HepG2 (cell line): ENCODE results near the gene SSU72. TPM values are rescaled to one million over a fixed set of nuclear protein-coding genes. Genes with fewer than 3 reads are reported as not detected.

Experiments
- ATAC-seq: fragments of 200-7000 bp; cut with Tn5 transposase; 3 replicates; pipeline ENCODE4 v1.9.1; 2020; ENCODE audit warnings: mild to moderate bottlenecking, moderate library complexity
- BruUV-seq: library from RNA; stranded (reverse); fragments of 400-500 nt; replicated peaks from 2 replicates; lab custom pipeline; 2021; lab: Mats Ljungman, UMichigan
- CTCF ChIA-PET: fragments of 300-600 bp; formaldehyde crosslinking; extraction: SDS; loops from one replicate; lab custom pipeline; 2021; ENCODE audit warnings: low total read pairs, inconsistent platforms, low intra/inter-chr PET ratio; lab: Yijun Ruan, JAX
- POLR2A ChIA-PET: fragments of 350-600 bp; sonication (Branson Sonifier 250); formaldehyde crosslinking; loops from one replicate; lab custom pipeline; 2020; ENCODE audit warnings: antibody characterized with exemption, inconsistent platforms; lab: Yijun Ruan, JAX
- DNase-seq: peaks from one replicate; pipeline ENCODE4 v3.0.0-alpha.2; 2015; ENCODE audit warnings: low spot score
- FAIRE-seq: peaks from 3 replicates; lab custom pipeline; 2011; peaks lifted over from hg19 to GRCh38; lab: Jason Lieb, UNC
- H2AFZ ChIP-seq: one replicate; pipeline ENCODE4 v1.6.1; 2011; ENCODE audit warnings: low read length, inconsistent platforms
- H3K27ac ChIP-seq: fragments of 300-600 bp; 3 replicates; pipeline ENCODE4 v1.8.0; 2011; ENCODE audit warnings: mixed run types, mild to moderate bottlenecking, mixed read lengths, low read length, inconsistent platforms; ENCODE audit not compliant: insufficient read depth; ENCODE audit errors: extremely low read length
- H3K27me3 ChIP-seq, 2 experiments: fragments of 200-600 bp in 1 of 2; 2 replicates in 1 of 2; 3 replicates in 1 of 2; pipeline versions ENCODE4 v1.6.0 to v1.8.0; 2011; ENCODE audit warnings: low read length in 2 of 2, mild to moderate bottlenecking in 2 of 2, moderate library complexity in 2 of 2, inconsistent platforms in 1 of 2; ENCODE audit not compliant: insufficient read depth in 2 of 2, control insufficient read depth in 1 of 2
- H3K36me3 ChIP-seq, 2 experiments: fragments of 200-600 bp in 1 of 2; replicated peaks in 1 of 2; 2 replicates in 1 of 2; 3 replicates in 1 of 2; pipeline versions ENCODE4 v1.5.1 to v1.8.0; 2011; ENCODE audit warnings: low read length in 2 of 2, inconsistent platforms in 1 of 2; ENCODE audit not compliant: insufficient read depth in 2 of 2, control insufficient read depth in 1 of 2
- H3K4me1 ChIP-seq: 2 replicates; pipeline ENCODE4 v1.5.1; 2012; ENCODE audit warnings: low read length, inconsistent platforms; ENCODE audit not compliant: insufficient read depth
- H3K4me2 ChIP-seq: 2 replicates; pipeline ENCODE4 v1.6.0; 2011; ENCODE audit warnings: low read depth, low read length, inconsistent platforms
- H3K4me3 ChIP-seq, 3 experiments: fragments of 200-600 bp in 1 of 3; sonication (generic), shearing (Covaris generic) in 1 of 3; replicated peaks in 1 of 3; 2 replicates each; pipeline ENCODE4 v1.5.1; 2011 to 2016; ENCODE audit warnings: low read length in 3 of 3, inconsistent platforms in 2 of 3, low read depth in 2 of 3, mild to moderate bottlenecking in 2 of 3, control low read depth in 1 of 3, mixed read lengths in 1 of 3; ENCODE audit not compliant: insufficient read depth in 1 of 3
- H3K79me2 ChIP-seq: one replicate; pipeline ENCODE4 v1.6.1; 2011; ENCODE audit warnings: low read length, inconsistent platforms; ENCODE audit not compliant: insufficient read depth
- H3K9ac ChIP-seq: 2 replicates; pipeline ENCODE4 v1.6.0; 2011; ENCODE audit warnings: mild to moderate bottlenecking, low read depth, low read length, inconsistent platforms; ENCODE audit not compliant: insufficient read depth
- H3K9me3 ChIP-seq: 2 replicates; pipeline ENCODE4 v1.5.1; 2012; ENCODE audit warnings: mild to moderate bottlenecking, low read length
- H4K20me1 ChIP-seq: 2 replicates; pipeline ENCODE4 v1.6.0; 2011; ENCODE audit warnings: inconsistent platforms, mild to moderate bottlenecking, low read length, moderate library complexity; ENCODE audit not compliant: insufficient read depth
- CBFB ChIP-seq: sonication (generic); formaldehyde crosslinking; IDR thresholded peaks from 2 replicates; pipeline ENCODE4 v1.4.0; 2020; ENCODE audit warnings: missing genetic modification reagents
- FUBP1 ChIP-seq: sonication (generic); formaldehyde crosslinking; IDR thresholded peaks from 2 replicates; pipeline ENCODE4 v1.5.1; 2020; ENCODE audit warnings: missing genetic modification reagents, mild to moderate bottlenecking, borderline replicate concordance
- HOXA3 ChIP-seq: sonication (generic); formaldehyde crosslinking; IDR thresholded peaks from 2 replicates; pipeline ENCODE4 v1.5.0; 2020; ENCODE audit warnings: missing genetic modification reagents
- KLF16 ChIP-seq, 2 experiments: sonication (generic) in 1 of 2; formaldehyde crosslinking in 1 of 2; IDR thresholded peaks; 2 replicates each; pipeline versions ENCODE4 v1.6.1 to v1.8.0; 2016 to 2023; ENCODE audit warnings: missing genetic modification reagents in 2 of 2, missing compliant biosample characterization in 1 of 2
- MAFG ChIP-seq: sonication (generic); formaldehyde crosslinking; IDR thresholded peaks from 2 replicates; pipeline ENCODE4 v1.5.1; 2020; ENCODE audit warnings: mild to moderate bottlenecking, missing genetic modification reagents
- PAF1 ChIP-seq: IDR thresholded peaks from 2 replicates; pipeline ENCODE4 v1.6.1; 2016; ENCODE audit warnings: missing genetic modification reagents, missing compliant biosample characterization
- PHF20 ChIP-seq: sonication (generic); formaldehyde crosslinking; IDR thresholded peaks from 2 replicates; pipeline ENCODE4 v1.5.0; 2020; ENCODE audit warnings: mild to moderate bottlenecking, missing genetic modification reagents
- PHF8 ChIP-seq: sonication (generic); formaldehyde crosslinking; IDR thresholded peaks from 2 replicates; pipeline ENCODE4 v1.5.0; 2020; ENCODE audit warnings: missing genetic modification reagents
- PLRG1 ChIP-seq: fragments of 450-650 bp; conservative IDR thresholded peaks from 2 replicates; pipeline ENCODE4 v1.6.1; 2016
- RARG ChIP-seq: sonication (generic); formaldehyde crosslinking; IDR thresholded peaks from 2 replicates; pipeline ENCODE4 v1.4.0; 2020; ENCODE audit warnings: low read depth, mild to moderate bottlenecking, missing genetic modification reagents
- RXRB ChIP-seq: IDR thresholded peaks from 2 replicates; pipeline ENCODE4 v1.6.1; 2016; ENCODE audit warnings: borderline replicate concordance, missing genetic modification reagents, missing compliant biosample characterization
- SALL1 ChIP-seq: sonication (generic); formaldehyde crosslinking; IDR thresholded peaks from 2 replicates; pipeline ENCODE4 v1.8.0; 2022; ENCODE audit warnings: mild to moderate bottlenecking, missing genetic modification reagents
- ZNF44 ChIP-seq: sonication (generic); formaldehyde crosslinking; IDR thresholded peaks from 2 replicates; pipeline ENCODE4 v1.5.1; 2020; ENCODE audit warnings: mild to moderate bottlenecking, missing genetic modification reagents
- ZNF567 ChIP-seq: sonication (generic); formaldehyde crosslinking; IDR thresholded peaks from 2 replicates; pipeline ENCODE4 v1.8.1; 2023; ENCODE audit warnings: mild to moderate bottlenecking, missing genetic modification reagents, borderline replicate concordance
- ZNF569 ChIP-seq: sonication (generic); formaldehyde crosslinking; IDR thresholded peaks from 2 replicates; pipeline ENCODE4 v1.5.0; 2020; ENCODE audit warnings: mild to moderate bottlenecking, missing genetic modification reagents, moderate library complexity, borderline replicate concordance
- ZNF577 ChIP-seq: sonication (generic); formaldehyde crosslinking; IDR thresholded peaks from 2 replicates; pipeline ENCODE4 v1.4.0; 2020; ENCODE audit warnings: mild to moderate bottlenecking, low read depth, missing genetic modification reagents, borderline replicate concordance
- ZNF660 ChIP-seq: sonication (generic); formaldehyde crosslinking; IDR thresholded peaks from 2 replicates; pipeline ENCODE4 v1.5.1; 2020; ENCODE audit warnings: mild to moderate bottlenecking, low read depth, missing genetic modification reagents, borderline replicate concordance
- WGBS: methylation state at CpG from one replicate; pipeline ENCODE4 v1.1.6; 2017; ENCODE audit warnings: low lambda C conversion rate; 5-methylcytosine and 5-hydroxymethylcytosine counted together
- in situ Hi-C: cut with HindIII; loops from 2 replicates; pipeline ENCODE4 v1.10.0; 2017; ENCODE audit warnings: low pct_unique_long_range_greater_than_20kb; ENCODE audit not compliant: extremely low pct_ligation_motif_present
- intact Hi-C: fragments of 100-400 bp; cut with micrococcal nuclease; formaldehyde crosslinking; loops from one replicate; pipeline ENCODE4 v1.10.0; 2022; ENCODE audit not compliant: unreplicated experiment
- polyA plus RNA-seq, 8 experiments: library from polyadenylated mRNA; depleted of rRNA in 3 of 8; stranded (reverse) in 7 of 8; unstranded in 1 of 8; fragments of >200 nt; fragmentation: Illumina TruSeq in 4 of 8; extraction: Trizol in 4 of 8; gene quantifications; 2 replicates each; pipeline versions ENCODE4 v1.2.1 to v1.2.3, GENCODE V29; 2011 to 2016; ENCODE audit warnings: low read depth in 4 of 8, missing spikeins in 1 of 8, mixed read lengths in 1 of 8; ENCODE audit not compliant: insufficient read depth in 1 of 8
- total RNA-seq, 5 experiments: library from RNA; depleted of rRNA; stranded (reverse); fragments of >200 nt; fragmentation: Illumina TruSeq; extraction: Trizol; gene quantifications; 2 replicates each; pipeline ENCODE4 v1.2.3, GENCODE V29; 2016; ENCODE audit warnings: low read depth in 1 of 5
- TF ChIP-seq, protein P1 (sequence below): sonication (generic); formaldehyde crosslinking; IDR thresholded peaks from 2 replicates; pipeline ENCODE4 v1.5.0; 2020; ENCODE audit warnings: mild to moderate bottlenecking, missing genetic modification reagents
- TF ChIP-seq, protein P2 (sequence below): sonication (generic); formaldehyde crosslinking; IDR thresholded peaks from 2 replicates; pipeline ENCODE4 v1.4.0; 2020; ENCODE audit warnings: mild to moderate bottlenecking, missing genetic modification reagents

SSU72 gene
- total and polyA plus RNA-seq, 2 of the 13 experiments (the other 11 are each of a cell fraction or from before 2014, with no cell fraction given) = 42.8 to 67.1 TPM

GRCh38 chr1:1511533-1512285, 63.0 kb downstream of the SSU72 start, which contains the start of gene ATAD3A:
Gene ATAD3A (plus strand): TSS chr1:1512162. CDS start chr1:1512269, 107 bp downstream.
- no CpG with 5 or more reads among the region's 99 CpGs for WGBS
- Histone ChIP-seq H3K9ac (peak within 1 kb of the TSS; percentile 88), H3K4me2 (peak within 1 kb of the TSS; percentile 99), H2AFZ (no peak within 1 kb of the TSS), H3K9me3 (no peaks in the 10 kb centered on the region), H3K4me1 (peaks cover 12% of the 10 kb centered on the region), H3K79me2 (peaks cover 14% of the 10 kb centered on the region), H3K4me3 (peak within 1 kb of the TSS; percentile 79 to 91 (median 79)), H4K20me1 (no peaks in the 10 kb centered on the region), H3K27ac (peak within 1 kb of the TSS; percentile 90), H3K27me3 (no peaks in the 10 kb centered on the region), H3K36me3 (peaks cover 0 to 6% of the 10 kb centered on the region in 2 experiments; a peak in 1 of 5 replicates)
- BruUV-seq = no TSS peak
- DNase-seq (peak; percentile 93), FAIRE-seq (peak; percentile 85), ATAC-seq (peak; percentile 82)
- intact Hi-C loops = no loop called here
- in situ Hi-C loops = no loop called here
- ChIA-PET CTCF (no interaction called here), POLR2A (interaction anchor here (0.6 to 1.0 kb wide), 6 partner anchors 12 to 111 kb away, joined by 3 to 4 read pairs (median 3); partner anchors contain the start of genes ANKRD65 and MRPL20)
- TF ChIP-seq PHF20 (CRISPR knock-in tag) (peak; percentile 96), PHF8 (peak; percentile 87), RARG (CRISPR knock-in tag) (no peak), ZNF577 (CRISPR knock-in tag) (no peak), RXRB (CRISPR knock-in tag) (peak; percentile 66; the same call in 1 of the 2 replicates), ZNF569 (CRISPR knock-in tag) (no peak), ZNF660 (CRISPR knock-in tag) (no peak), MAFG (CRISPR knock-in tag) (no peak), ZNF567 (CRISPR knock-in tag) (0 out of 2 replicates have a peak, but pooled peaks have one; percentile 35), CBFB (CRISPR knock-in tag) (peak; percentile 35; the same call in 1 of the 2 replicates), HOXA3 (peak; percentile 99), PAF1 (CRISPR knock-in tag) (no peak), PLRG1 (no peak), FUBP1 (no peak), ZNF44 (CRISPR knock-in tag) (no peak), KLF16 (CRISPR knock-in tag; IDR thresholded peaks at IDR 0.05) (peak in 1 of 2 experiments; percentile 89; a peak in 1 of 4 replicates), SALL1 (CRISPR knock-in tag) (peak; percentile 85)
- TF ChIP-seq, protein P1, sequence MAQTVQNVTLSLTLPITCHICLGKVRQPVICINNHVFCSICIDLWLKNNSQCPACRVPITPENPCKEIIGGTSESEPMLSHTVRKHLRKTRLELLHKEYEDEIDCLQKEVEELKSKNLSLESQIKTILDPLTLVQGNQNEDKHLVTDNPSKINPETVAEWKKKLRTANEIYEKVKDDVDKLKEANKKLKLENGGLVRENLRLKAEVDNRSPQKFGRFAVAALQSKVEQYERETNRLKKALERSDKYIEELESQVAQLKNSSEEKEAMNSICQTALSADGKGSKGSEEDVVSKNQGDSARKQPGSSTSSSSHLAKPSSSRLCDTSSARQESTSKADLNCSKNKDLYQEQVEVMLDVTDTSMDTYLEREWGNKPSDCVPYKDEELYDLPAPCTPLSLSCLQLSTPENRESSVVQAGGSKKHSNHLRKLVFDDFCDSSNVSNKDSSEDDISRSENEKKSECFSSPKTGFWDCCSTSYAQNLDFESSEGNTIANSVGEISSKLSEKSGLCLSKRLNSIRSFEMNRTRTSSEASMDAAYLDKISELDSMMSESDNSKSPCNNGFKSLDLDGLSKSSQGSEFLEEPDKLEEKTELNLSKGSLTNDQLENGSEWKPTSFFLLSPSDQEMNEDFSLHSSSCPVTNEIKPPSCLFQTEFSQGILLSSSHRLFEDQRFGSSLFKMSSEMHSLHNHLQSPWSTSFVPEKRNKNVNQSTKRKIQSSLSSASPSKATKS (CRISPR knock-in tag) = no peak
- TF ChIP-seq, protein P2, sequence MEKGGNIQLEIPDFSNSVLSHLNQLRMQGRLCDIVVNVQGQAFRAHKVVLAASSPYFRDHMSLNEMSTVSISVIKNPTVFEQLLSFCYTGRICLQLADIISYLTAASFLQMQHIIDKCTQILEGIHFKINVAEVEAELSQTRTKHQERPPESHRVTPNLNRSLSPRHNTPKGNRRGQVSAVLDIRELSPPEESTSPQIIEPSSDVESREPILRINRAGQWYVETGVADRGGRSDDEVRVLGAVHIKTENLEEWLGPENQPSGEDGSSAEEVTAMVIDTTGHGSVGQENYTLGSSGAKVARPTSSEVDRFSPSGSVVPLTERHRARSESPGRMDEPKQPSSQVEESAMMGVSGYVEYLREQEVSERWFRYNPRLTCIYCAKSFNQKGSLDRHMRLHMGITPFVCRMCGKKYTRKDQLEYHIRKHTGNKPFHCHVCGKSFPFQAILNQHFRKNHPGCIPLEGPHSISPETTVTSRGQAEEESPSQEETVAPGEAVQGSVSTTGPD = no peak
